Erythroblast (primary cell): ENCODE results near the gene GHR.

ENCODE experiments used
- DNase-seq, 2 experiments: peaks; one replicate each; lab custom pipeline; 2025; lab: John Stamatoyannopoulos, UW
- GATA1 ChIP-seq: IDR thresholded peaks from 2 replicates; pipeline ENCODE4 v1.6.1; 2011; ENCODE audit warnings: low read depth, mild to moderate bottlenecking, control low read depth, low read length, moderate library complexity
- POLR2A ChIP-seq: IDR thresholded peaks from 2 replicates; pipeline ENCODE4 v1.6.1; 2011; ENCODE audit warnings: mild to moderate bottlenecking, low read length

Gene GHR

DNA sequence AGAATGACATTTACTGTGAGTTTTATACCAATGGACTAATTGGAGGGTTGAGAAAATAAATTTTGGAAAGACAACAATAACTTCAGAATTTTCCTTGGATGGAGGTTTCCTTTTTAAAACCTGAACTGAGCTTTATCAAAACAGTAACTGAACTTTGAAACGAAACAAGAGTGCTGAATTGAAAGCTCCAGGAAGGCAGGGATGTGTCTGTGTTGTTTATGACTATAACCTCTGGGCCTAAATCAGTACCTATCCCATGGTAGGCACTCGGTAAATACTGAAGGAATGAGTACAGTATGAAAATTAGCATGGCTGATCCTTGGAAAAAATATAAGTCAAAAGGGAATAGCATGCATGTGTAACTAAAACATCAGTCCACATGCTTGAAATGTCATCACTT is 93.9 kb downstream of the GHR start:
- no peak for DNase-seq
- TF ChIP-seq POLR2A (no peak), GATA1 (no peak)

DNA sequence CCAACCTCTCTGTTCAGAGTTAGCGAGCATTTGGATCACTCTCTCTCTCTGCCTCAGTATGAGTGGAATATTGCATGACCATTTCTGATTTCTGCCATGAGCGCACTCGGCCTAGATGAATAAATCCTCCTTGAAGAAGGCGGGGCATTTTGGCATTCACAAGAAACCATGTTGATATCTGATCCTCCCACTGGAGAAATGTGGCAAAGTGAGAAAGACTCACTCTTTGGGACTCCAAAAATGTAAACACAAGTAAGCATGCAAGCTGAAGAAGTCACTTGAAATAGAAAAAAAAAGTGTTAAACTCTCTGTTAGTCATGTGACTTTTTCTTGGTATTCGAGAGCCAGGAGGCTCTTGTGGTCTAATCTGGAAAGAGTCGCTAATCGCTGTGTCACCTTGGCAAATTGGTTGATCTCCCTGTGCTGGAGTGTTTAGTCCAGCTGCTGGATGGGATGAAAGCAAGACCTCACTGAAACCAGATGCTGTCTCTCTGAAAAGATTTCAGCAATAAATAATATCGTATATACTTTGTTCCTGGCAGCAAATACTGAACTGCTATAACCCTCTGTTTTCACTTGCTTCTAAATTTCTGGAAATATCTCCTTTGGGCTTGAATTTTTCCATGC is 95.5 kb downstream of the GHR start:
- TF ChIP-seq POLR2A (no peak), GATA1 (no peak)
- no peak for DNase-seq

DNA sequence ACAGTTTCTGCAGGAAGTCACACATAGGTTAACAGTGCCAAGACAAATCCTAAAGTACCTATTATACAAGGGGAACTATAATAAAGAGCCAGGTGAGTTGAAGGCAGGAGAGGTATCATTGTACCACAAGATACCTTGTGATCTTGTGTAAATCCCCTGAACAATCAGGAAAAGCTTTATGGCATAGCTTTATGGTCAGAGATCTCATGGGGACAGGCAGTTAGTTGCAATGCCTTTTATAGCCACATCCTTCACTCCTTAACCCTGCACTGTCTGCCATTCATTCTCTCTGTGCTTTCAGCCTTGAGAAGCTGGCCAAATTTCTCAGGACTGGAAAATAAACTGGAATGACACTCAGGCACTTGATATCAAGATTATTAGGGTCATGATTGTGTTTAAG is 97.0 kb downstream of the GHR start:
- TF ChIP-seq POLR2A: no peak
- TF ChIP-seq GATA1: no peak
- DNase-seq: no peak

DNA sequence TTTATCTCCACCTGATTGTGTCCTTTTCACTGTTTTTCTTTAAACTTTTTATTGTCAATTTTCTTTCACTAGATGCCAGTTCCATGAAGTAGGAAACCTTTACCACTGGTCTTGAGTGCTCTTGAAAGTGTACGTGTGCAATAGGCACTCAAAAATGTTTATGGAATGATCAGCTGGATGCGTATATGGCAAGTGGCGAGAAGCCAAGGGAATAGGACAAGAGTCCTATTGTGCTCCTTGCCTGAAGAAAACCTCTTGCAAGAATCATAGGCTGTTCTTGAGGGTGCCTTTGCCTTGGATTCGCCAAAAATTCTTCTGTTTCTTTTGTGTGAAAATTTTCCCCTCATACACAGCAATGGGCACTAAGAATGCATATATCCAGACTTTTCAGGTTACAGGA is 97.7 kb downstream of the GHR start:
- no peak for TF ChIP-seq POLR2A
- DNase-seq: no peak

DNA sequence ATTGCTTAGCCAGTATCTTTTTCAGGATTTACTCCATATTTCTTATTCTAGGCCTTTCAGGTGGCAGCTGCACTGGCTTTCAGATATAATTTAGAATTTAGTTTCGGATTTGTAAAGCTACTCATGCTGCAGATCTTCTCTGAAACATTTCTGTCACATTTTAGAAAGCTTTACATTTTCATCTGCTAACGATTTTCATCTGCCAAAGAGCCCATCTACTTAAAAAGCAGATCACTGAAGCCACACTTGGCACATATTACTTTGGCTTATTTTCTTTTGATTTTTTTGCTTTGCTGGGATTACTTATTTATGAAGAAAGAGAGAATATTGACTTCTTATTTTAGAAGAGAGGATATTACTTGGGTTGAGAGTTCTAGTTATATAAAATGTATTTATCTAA is 98.2 kb downstream of the GHR start:
- TF ChIP-seq POLR2A (no peak), GATA1 (no peak)
- no peak for DNase-seq

DNA sequence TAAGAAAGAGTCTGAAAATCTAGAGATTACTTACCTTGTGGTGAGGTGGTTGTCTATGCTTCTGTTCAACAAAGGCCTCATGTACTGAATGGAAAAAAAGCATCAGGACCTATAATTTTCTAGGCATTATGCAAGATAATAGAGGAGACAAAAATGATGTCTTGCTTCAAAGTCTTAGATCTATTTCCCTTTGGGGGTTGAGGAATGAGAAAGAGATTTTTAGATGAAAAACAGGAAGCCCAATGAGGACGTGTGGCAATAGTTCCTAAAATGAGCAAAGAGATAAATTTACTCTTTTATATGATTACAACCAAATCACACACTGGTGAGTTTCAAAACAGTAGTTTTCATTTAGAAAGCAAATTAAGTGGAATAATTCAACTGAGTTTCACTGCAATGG is 99.5 kb downstream of the GHR start:
- DNase-seq: no peak
- TF ChIP-seq POLR2A (no peak), GATA1 (no peak)

DNA sequence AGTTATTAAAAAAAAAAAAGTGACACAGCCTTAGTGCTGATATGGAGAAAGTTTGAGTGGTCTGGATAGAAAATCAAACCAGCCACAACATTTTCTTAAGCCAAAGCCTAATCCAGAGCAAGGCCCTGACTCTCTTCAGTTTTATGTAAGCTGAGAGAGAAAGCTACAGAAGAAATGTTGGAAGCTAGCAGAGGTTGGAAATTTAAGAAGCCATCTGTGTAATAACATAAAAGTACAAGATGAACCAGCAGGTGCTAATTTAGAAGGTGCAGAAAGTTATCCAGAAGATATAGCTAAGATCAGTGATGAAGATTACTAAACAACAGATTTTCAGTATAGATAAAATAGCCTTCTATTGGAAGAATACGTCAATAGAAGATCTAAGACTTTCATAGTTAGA is 102.9 kb downstream of the GHR start:
- no peak for TF ChIP-seq POLR2A
- TF ChIP-seq GATA1: no peak
- no peak for DNase-seq

DNA sequence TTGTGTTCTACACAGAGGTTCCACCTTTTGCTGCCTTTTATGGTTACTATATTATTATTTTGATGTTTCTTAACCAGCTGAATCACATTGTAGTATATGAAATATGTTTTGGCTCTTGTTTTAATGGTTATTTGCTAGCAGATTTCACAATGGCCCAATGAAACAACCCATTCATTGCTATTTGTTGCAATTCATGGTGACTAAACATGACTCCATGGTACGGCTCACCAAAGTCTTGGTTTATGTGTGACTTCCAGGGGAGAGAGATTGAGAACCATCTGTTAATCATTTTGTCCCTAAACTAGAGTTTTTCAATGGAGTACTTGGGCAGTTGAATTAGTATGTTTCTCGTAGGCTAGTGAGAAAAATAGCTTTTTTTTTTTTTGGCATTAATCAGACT is 108.4 kb downstream of the GHR start:
- no peak for TF ChIP-seq GATA1
- no peak for TF ChIP-seq POLR2A
- DNase-seq: no peak

DNA sequence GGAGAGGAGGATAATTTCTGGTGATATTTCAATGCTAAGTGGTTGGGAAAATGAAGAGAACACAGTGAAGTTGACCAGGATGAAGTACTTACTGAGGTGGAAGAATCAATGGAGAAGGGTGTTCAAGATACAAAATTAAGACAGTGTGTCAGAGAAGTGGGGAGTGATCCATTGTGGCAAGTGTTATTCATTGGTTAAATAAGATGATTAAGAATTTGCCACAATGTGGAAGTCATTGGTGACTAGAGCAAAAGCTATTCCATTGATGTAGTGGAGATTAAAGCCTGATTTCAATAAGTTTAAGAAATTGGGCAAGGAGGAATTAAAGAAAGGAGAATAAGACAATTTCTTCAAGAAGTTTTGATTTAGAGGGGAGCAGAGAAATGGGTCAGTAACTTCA is 118.9 kb downstream of the GHR start:
- DNase-seq: no peak
- no peak for TF ChIP-seq POLR2A
- TF ChIP-seq GATA1: no peak

DNA sequence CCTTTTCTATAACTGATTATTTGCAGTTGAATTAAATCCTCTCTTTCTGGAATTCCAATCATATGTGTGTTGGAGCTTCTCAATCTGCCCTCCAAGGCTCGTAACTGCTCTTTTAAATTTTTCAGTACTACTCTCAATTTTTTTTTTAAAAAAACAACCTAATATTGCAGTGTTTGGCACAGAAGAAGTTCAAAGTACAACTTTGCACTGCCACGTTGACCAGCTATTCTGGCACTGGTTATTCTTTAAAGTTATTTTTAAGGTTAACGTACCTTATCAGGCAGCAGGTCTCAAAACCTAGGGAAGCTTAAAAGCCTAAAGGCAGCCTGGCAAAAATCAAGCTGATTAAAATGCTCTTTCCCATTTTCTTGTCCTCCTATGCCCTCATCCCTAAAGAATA is 120.5 kb downstream of the GHR start:
- TF ChIP-seq POLR2A: no peak
- TF ChIP-seq GATA1: no peak
- no peak for DNase-seq

DNA sequence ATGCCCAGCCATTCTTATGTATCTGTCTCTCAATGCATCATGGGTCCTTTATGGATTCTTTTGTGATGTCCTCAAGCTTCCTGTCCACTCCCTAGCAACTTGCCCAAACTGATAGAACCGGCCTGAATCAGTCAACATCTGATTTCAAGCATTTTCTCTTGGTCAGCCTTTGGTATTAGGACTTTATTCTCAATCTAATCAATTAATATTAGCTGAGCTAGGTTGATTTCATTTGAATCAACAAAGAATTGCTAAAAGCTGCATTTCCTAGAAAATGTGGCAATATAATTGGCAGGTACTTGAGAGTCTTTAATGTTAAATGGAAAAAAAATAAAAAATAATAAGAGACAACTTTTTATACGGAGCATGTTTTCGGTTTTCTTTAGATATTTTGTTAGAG is 121.8 kb downstream of the GHR start:
- DNase-seq: no peak
- no peak for TF ChIP-seq GATA1

DNA sequence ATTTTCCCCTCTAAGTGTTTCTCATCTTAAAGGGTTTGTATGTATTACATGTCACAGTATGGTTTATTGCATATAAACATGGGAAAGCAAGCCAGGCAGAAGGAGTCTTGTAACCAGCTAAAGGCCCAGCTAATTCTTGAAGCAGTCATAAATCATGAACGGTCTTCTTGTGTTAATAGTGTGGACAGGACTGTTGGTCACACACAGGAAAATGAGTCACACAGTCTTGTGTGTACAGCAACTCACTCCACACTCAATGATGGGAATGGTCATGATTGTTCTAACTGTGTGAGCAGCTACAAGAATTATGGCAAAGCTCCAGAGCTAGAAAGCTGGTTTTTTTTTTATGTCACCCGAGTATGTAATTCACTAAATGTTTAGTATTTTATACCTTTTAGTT is 123.9 kb downstream of the GHR start:
- no peak for DNase-seq
- no peak for TF ChIP-seq POLR2A
- no peak for TF ChIP-seq GATA1

DNA sequence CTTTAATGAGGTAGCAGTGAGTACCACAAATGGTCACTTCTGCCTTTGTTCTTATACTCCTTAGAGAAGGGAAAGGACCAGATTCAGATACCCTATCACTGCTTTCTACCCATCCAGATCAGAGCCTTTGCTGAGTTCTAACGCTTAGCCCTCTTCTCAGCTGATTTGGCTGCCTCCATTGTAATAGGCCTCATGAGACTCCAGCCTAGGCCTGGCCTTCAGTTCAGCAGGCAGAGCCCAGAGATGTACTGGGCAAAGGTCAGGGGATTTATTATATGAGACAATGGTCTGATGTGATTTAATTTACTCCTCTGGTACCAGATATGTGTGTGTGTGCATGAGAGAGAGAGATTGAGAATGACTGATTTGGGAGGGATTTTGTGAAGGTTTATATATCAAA is 124.7 kb downstream of the GHR start:
- DNase-seq: no peak
- TF ChIP-seq GATA1 (no peak), POLR2A (no peak)

DNA sequence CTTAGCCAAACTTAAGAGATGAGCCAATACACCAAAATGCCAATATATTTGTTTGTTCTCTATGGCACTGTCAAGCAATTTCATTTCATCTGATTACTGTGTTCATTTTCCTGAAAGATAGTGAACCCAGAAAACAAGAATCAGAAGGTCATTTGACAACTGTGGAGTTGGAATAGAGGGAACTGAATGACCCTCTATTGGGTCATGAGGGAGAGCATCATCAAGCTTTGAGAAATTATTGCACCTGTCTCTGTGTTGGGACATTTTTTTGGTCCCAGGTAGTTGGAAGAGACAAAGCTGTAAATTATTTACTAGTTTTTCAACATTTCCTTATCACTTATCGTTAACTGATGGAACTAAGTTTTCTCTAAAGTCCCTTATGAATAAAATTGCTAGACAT is 129.4 kb downstream of the GHR start:
- TF ChIP-seq GATA1 (no peak), POLR2A (no peak)
- no peak for DNase-seq

DNA sequence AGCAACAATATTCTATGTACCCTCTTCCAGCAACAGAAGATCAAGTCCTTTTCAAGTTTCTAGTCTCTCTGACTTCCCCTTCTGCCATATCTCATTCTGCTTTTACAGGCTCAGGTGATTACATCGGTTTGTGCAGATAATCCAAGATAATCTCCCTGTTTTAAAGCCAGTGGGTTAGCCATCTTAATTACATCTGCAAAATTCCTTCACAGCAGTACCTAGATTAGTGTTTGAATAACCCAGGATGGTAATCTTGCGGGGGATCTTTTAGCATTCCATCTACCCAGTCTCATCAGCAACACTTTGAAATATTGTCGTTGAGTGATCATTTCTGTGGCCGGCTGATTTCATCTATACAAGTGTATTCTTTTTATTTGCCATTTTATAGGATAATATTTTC is 130.2 kb downstream of the GHR start:
- no peak for TF ChIP-seq GATA1
- TF ChIP-seq POLR2A: no peak
- DNase-seq: no peak

DNA sequence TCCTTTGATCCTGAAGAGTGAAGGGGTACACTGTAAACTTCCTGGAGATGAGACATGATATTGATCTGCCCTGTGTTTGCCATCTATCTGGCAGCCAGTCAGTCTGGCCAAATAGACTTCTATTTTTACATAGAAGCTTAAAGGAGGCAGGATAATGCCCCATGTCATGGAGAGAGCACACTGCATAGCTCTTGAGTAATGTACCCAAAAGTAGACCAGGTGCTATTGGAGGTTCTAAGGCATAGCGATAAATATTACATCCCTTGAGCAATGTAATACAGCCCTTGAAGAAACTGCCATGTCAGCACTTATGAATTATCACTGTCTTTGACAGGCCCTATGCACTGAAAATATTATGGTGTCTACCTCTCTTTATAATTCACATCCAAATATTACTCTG is 131.8 kb downstream of the GHR start:
- no peak for DNase-seq
- no peak for TF ChIP-seq POLR2A
- no peak for TF ChIP-seq GATA1
